IPS DF 6.9 (cell line): ENCODE data around the gene DGCR2.
"Not testable (repeated sequence)": the region's sequence is repeated elsewhere in the genome, so short reads cannot be mapped to it uniquely, and the experiment has no call there.

Experiments
- DNase-seq: peaks from one replicate; pipeline ENCODE4 v3.0.0-alpha.2; 2013; ENCODE audit warnings: low read depth, low spot score
- H3K27ac ChIP-seq: one replicate; pipeline ENCODE4 v1.5.1; 2013; ENCODE audit warnings: low read length, control low read depth
- H3K27me3 ChIP-seq: 2 replicates; pipeline ENCODE4 v1.6.1; 2013; ENCODE audit warnings: mild to moderate bottlenecking, low read length; ENCODE audit not compliant: control insufficient read depth, insufficient read depth
- H3K36me3 ChIP-seq: 2 replicates; pipeline ENCODE4 v1.6.1; 2013; ENCODE audit warnings: low read length; ENCODE audit not compliant: control insufficient read depth, insufficient read depth
- H3K4me1 ChIP-seq: 2 replicates; pipeline ENCODE4 v1.6.1; 2013; ENCODE audit warnings: low read length; ENCODE audit not compliant: control insufficient read depth, insufficient read depth
- H3K4me3 ChIP-seq: 2 replicates; pipeline ENCODE4 v1.5.1; 2013; ENCODE audit warnings: mild to moderate bottlenecking, low read length
- H3K9me3 ChIP-seq: 2 replicates; pipeline ENCODE4 v1.6.1; 2013; ENCODE audit warnings: low read length, inconsistent platforms; ENCODE audit not compliant: control insufficient read depth, insufficient read depth
- WGBS: extraction: QIAGEN DNeasy Blood & Tissue Kit; methylation state at CpG from one replicate; pipeline ENCODE4 v1.1.7; 2013; ENCODE audit warnings: mixed read lengths, missing lambda C conversion rate; ENCODE audit not compliant: insufficient read length, insufficient coverage; 5-methylcytosine and 5-hydroxymethylcytosine counted together

DGCR2 gene

GRCh38 chr22:19016081-19016766 is 106.0 kb downstream of the DGCR2 start:
- H3K9me3 ChIP-seq, result no peaks in the 10 kb centered on the region
- H3K4me1 ChIP-seq, result no peaks in the 10 kb centered on the region
- no peak overlapping the region for H3K27ac ChIP-seq
- H3K36me3 ChIP-seq, result no peaks in the 10 kb centered on the region
- no peak overlapping the region for H3K4me3 ChIP-seq
- no peaks in the 10 kb centered on the region for H3K27me3 ChIP-seq
- WGBS, result no CpG with 5 or more reads among the region's 15 CpGs
- no peak for DNase-seq

DNA sequence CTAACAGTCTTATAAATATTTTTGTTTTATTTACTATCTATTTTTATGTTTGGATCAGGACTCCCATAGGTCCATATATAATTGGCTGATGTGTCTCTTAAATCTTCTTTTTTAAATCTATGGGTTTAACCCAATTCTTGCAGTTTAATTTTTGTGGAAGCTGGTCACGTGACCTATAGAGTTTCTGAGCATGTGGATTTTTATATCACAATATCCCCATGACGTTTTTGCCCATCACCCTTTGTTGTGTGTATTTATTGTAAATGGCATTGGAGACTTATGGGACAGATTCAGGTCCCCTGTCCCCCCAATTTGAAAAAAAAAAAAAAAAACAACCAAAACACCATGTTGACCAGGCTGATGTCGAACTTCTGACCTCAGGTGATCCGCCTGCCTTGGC is 107.3 kb downstream of the DGCR2 start:
- Histone ChIP-seq H3K27ac (no peak overlapping the region), H3K27me3 (no peaks in the 10 kb centered on the region), H3K36me3 (no peaks in the 10 kb centered on the region), H3K4me1 (no peaks in the 10 kb centered on the region), H3K9me3 (no peaks in the 10 kb centered on the region), H3K4me3 (no peak overlapping the region)
- WGBS, result no CpG with 5 or more reads among the region's 4 CpGs
- DNase-seq, result no peak

- not testable (repeated sequence) for DNase-seq, H3K27me3 ChIP-seq, H3K36me3 ChIP-seq, H3K9me3 ChIP-seq, H3K4me1 ChIP-seq, H3K27ac ChIP-seq, H3K4me3 ChIP-seq
- WGBS, result no CpG with 5 or more reads among the region's 11 CpGs
Observed at GRCh38 chr22:19013881-19014598, 108.2 kb downstream of the DGCR2 start.

- H3K27me3 ChIP-seq, H3K36me3 ChIP-seq, DNase-seq, H3K27ac ChIP-seq, H3K4me3 ChIP-seq, H3K9me3 ChIP-seq, H3K4me1 ChIP-seq: not testable (repeated sequence)
- WGBS, result no CpG with 5 or more reads among the region's 7 CpGs
Observed at GRCh38 chr22:19013411-19013810, 108.8 kb downstream of the DGCR2 start.

DNA sequence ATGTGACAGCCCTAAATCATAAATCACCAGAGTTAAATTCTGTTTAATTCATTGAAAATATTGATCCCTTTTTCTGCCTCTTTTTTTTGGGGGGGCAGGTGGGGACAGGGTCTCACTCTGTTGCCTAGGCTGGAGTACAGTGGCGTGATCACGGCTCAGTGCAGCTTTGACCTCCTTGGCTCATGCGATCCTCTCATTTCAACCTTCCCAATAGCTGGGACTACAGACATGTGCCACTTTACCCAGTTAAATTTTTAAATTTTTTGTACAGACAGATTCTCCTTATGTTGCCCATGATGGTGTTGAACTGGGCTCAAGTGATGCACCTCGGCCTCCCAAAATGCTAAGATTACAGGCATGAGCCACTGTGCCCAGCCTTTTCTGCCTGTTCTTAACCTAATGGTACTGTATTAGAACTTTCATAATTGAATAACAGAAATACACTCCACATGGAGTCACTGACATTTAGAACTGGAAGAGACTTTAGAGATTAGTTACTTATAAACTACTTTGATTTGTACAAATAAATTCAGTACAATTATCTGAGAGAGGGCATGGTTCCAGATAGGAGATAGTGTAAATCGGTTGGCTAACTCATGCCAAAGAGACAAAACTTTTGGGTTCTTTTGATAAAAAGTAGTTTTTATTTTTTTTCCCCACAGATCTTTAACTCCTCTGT is 109.8 kb downstream of the DGCR2 start:
- H3K36me3 ChIP-seq, result no peaks in the 10 kb centered on the region
- no peak overlapping the region for H3K27ac ChIP-seq
- no peak overlapping the region for H3K4me3 ChIP-seq
- no CpG with 5 or more reads among the region's 5 CpGs for WGBS
- no peaks in the 10 kb centered on the region for H3K27me3 ChIP-seq
- H3K9me3 ChIP-seq, result no peaks in the 10 kb centered on the region
- DNase-seq, result no peak
- H3K4me1 ChIP-seq, result no peaks in the 10 kb centered on the region

DNA sequence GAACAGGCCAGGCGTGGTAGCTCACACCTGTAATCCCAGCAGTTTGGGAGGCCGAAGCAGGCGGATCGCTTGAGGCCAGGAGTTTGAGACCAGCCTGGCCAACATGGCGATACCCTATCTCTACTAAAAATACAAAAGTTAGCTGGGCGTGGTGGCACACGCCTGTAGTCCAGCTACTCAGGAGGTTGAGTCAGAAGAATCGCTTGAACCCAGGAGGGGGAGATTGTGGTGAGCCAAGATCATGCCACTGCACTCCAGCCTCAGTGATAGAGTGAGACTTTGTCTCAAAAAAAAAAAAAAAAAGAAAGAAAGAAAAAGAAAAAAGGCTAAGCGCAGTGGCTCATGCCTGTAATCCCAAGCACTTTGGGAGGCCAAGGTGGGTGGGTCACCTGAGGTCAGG is 110.6 kb downstream of the DGCR2 start:
- H3K36me3 ChIP-seq, H3K4me1 ChIP-seq, H3K27me3 ChIP-seq, H3K27ac ChIP-seq, DNase-seq, H3K9me3 ChIP-seq, H3K4me3 ChIP-seq: not testable (repeated sequence)
- no CpG with 5 or more reads among the region's 9 CpGs for WGBS

DNA sequence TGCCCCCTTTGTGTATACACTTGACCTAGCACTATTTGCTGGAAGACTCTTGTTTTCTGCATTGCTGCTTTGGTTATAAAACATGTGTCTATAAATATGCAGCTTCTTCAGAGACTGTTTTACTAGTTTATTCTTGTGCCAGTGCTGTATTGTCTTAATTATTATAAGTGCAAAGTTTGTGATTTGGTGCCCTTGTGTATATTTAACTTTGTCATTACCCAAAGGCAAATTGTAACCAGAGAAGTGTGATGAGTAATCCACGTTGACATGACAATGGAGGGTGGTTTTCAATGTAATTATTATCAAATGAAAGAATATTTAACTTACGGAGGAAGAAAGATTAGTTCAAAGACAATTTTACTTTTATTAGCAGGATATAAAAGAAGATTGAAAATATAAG is 111.1 kb downstream of the DGCR2 start:
- Histone ChIP-seq H3K36me3 (no peaks in the 10 kb centered on the region), H3K4me3 (no peak overlapping the region), H3K27me3 (no peaks in the 10 kb centered on the region), H3K9me3 (no peaks in the 10 kb centered on the region), H3K27ac (no peak overlapping the region), H3K4me1 (no peaks in the 10 kb centered on the region)
- WGBS, result 100% methylated on average over 1 of the region's 2 CpGs
- no peak for DNase-seq

GRCh38 chr22:19005905-19006304 is 116.3 kb downstream of the DGCR2 start:
- Histone ChIP-seq H3K4me3 (no peak overlapping the region), H3K27ac (no peak overlapping the region), H3K9me3 (no peaks in the 10 kb centered on the region), H3K36me3 (no peaks in the 10 kb centered on the region), H3K27me3 (no peaks in the 10 kb centered on the region), H3K4me1 (no peaks in the 10 kb centered on the region)
- DNase-seq, result no peak
- no CpG with 5 or more reads among the region's 3 CpGs for WGBS

GRCh38 chr22:19004471-19004870 is 117.7 kb downstream of the DGCR2 start:
- Histone ChIP-seq H3K4me3 (no peak overlapping the region), H3K27me3 (no peaks in the 10 kb centered on the region), H3K9me3 (no peaks in the 10 kb centered on the region), H3K27ac (no peak overlapping the region), H3K4me1 (no peaks in the 10 kb centered on the region), H3K36me3 (no peaks in the 10 kb centered on the region)
- no peak for DNase-seq
- WGBS, result no CpG with 5 or more reads among the region's 4 CpGs

DNA sequence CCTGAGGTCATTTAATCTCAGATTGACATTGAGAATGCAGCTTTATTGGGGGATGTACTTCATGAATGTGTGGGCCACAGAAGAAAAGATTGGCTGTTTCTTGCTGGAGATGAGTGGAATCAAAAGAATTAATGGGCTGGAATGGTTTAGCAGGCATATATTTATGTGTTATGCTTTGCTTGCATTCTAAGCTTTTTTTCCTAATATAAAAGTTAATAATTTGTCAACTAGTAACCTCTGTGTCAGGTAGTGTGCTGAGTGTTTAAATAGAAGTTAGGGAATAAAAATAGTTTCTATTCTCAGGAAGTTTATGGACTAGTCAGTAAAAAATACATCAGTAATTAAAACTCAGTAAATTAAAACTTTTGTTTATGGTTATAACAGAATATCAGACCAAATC is 118.7 kb downstream of the DGCR2 start:
- DNase-seq, result no peak

More for the DNA sequence above, 118.7 kb downstream of the DGCR2 start:
- no peaks in the 10 kb centered on the region for H3K27me3 ChIP-seq
- H3K9me3 ChIP-seq, result no peaks in the 10 kb centered on the region
- no peaks in the 10 kb centered on the region for H3K36me3 ChIP-seq
- no peak overlapping the region for H3K4me3 ChIP-seq
- H3K27ac ChIP-seq, result no peak overlapping the region
- no peaks in the 10 kb centered on the region for H3K4me1 ChIP-seq
